Ammon's horn (tissue), 1 donor: ENCODE data around the gene OR10Z1.

Experiments
- DNase-seq: peaks from one replicate; pipeline ENCODE4 v3.0.0-alpha.2; 2016; ENCODE audit warnings: low spot score

The OR10Z1 gene, protein sequence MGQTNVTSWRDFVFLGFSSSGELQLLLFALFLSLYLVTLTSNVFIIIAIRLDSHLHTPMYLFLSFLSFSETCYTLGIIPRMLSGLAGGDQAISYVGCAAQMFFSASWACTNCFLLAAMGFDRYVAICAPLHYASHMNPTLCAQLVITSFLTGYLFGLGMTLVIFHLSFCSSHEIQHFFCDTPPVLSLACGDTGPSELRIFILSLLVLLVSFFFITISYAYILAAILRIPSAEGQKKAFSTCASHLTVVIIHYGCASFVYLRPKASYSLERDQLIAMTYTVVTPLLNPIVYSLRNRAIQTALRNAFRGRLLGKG

DNA sequence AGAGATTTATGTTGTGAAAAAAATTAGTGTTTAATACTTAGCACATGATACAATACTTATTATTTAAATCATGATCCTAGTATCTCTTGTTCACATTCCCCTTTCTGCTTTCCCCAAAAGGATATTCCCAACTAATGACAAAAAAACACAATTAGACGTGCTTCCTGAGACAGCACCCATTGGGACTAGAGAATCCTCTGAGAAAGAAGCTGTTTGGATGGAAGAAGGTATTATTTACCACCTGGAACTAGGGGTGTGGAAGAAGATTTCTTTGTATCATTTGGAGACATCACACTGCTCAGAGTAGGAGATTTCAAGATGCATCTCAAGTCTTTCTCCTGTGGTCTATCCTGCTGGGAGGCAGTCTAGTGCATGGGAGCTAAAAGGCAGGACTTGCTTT, at the start of gene OR10Z1:
TSS of gene OR10Z1 (plus strand) at position 301 of the 400 bp plus-strand sequence. CDS start 1,171 bp downstream, outside the sequence.
- no peak for DNase-seq

DNA sequence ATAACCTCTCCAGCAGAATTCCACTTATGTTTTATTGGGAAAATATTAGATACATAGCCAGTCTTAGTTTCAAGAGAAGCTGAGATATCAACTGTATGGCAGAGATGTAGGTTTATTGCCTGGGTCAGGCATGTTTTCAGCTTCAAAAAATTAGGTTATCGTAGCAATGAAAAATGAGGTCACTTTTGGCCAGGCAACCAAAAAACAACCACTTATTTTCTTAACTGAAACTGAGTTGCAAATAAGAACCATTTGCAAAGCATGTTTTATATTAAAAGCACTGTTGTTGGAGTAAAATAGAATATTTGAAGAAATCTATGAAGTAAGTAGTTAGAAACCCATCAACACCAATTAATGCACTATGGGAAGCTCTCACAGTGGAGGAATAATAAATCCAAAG, 45.4 kb upstream of the OR10Z1 start:
- no peak for DNase-seq

DNA sequence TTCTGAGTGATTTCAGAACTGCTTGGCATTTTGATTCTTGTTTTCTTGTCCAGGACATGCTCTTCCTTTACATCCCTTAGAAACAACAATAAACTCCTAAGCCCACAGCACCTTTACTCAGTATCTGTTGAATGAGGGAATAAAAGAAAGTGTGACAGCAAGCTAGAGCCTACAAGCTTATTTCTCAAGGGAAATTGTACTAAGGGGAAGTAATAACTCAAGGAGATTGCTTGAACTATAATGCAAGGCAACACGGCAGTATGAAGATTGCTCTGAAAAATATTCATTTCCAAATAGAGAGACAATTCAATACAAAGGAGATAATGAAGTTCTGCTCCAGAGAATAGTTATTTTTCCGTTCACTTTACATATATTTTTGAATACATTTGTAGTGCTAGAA, 41.2 kb upstream of the OR10Z1 start:
- DNase-seq: no peak

DNA sequence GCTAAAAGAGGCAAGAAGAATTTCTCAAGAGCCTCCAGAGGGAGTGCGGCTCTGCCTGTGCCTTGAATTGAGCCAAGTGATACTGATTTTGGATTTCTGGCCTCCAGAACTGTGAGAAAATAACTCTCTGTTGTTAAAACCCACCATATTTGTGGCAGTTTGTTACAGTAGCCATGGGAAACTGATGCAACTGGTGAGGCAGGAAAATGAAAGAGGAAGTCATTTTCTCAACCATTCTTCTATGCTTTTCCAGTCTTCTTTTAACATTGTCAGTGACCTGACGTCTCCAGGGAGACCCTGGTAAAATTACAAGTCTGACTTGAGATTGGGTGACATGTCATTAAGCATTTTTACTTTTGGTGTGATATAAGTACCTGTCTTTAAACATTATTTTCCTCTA, 40.5 kb upstream of the OR10Z1 start:
- DNase-seq: no peak

DNA sequence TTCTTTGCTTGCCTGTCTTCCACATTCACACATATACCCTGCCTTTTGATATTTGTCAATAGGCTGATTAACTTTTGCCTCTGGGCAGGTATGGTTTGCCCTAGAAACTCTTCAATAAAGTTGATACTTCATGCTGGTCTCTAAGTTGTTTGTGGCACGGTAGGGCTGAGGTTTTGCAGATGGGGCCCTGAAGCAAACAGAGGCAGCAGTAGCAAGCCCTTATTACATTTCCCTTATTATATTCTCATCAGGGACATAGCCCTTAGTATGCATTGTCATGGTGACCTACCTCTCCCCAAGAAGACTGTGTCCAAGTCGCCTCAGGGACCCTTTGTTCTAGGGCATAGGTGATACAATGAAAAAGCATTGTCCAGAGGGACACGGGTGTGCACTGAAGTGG, 34.6 kb upstream of the OR10Z1 start, which contains the start of gene OR6P1:
TSS of gene OR6P1 (minus strand) at position 101 of the 400 bp plus-strand sequence. CDS start 6,976 bp downstream, outside the sequence.
- DNase-seq: no peak

DNA sequence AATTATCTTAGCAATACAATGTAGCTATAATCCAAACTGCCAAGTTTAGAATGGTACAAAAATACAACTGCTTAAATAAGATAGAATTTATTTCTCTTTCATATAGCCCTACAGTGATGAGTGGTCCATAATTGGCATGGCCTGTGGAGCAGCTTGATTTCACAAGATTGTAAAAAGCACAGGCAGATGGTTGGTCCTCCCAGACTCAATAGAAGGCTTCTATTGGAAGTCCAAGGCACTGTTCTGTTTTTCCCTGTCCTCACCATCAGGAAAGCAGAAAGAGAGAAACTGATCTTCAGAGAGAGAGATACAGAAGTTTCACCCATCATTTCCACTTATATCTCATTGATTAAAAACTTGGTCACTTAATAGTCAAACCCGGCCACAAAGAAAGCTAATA, 32.8 kb upstream of the OR10Z1 start:
- no peak for DNase-seq

DNA sequence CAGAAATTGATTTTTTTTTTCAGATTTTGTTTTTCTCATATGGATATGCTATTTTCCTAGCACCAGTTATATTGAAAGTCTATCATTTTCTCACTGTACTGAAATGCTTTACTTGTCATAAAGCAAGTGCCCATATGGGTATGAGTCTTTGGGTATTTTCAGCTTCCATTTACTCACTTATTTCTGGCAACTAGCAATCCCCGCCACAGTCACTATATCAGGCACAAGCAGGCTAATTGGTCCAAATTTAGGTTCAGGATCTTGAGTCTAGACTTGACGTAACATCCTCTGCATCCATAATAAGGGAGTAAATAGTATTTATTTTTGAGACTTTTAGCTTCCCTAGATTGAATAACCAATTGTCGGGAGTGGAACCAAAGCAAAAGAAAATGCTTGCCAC, 27.5 kb upstream of the OR10Z1 start:
- DNase-seq: no peak

DNA sequence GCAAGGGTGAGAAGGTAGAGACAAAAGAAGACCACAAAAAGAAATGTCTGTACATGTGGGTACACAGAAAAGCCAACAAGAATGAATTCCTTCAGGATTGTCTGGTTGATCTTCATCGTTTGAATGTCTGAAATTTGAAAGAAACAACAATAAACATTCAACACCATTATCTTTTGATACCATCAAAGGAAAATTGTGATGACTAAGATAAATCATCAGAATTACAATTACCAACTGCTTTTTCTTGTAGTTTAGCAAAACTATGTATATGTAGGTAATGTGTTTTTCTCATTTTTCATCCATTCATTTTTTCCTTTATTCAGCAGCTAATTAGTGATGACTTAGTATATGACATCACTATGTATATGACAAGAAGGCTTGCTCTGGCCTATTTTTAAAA, 25.3 kb upstream of the OR10Z1 start, which contains the start of gene OR10X1:
TSS of gene OR10X1 (minus strand) at position 167 of the 400 bp plus-strand sequence. CDS start at position 167, 0 bp downstream.
- DNase-seq: no peak

DNA sequence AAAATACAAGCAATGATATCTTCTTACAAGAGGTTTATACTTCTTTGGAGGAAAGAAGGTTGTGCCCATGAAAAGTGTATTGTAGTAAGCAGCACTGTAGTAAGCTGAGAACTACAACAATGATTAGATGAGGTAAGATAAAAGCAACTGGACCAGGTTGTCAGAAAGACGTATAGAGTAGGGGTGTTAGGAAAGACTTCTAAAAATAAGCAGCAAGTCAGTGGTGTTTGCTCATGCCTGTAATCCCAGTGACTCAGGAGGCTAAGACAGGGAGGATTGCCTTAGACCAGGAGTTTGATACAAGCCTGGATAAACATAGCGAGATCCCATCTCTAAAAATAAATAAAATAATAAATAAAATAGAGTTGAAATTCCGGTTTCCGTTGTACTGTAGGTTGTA, 21.1 kb upstream of the OR10Z1 start:
- no peak for DNase-seq

DNA sequence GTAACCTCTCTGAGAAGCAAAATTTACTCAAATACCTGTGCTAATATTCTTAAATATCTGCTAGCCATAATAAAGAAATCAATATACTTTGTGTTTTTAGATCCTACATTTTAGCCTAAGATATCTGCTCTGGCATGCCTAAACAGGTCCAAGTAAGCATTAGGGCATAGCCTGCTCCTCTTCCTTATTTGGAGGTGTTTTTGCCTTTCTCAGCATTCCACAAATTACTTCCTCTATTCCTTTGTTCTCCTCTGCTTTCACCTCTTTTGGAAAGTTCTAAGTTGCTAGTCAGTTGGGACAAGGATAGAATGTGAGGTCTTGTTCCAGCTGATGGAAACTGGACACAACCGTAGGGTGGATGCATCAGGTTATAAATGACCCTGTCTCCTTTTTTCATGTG, 18.1 kb upstream of the OR10Z1 start:
- no peak for DNase-seq

DNA sequence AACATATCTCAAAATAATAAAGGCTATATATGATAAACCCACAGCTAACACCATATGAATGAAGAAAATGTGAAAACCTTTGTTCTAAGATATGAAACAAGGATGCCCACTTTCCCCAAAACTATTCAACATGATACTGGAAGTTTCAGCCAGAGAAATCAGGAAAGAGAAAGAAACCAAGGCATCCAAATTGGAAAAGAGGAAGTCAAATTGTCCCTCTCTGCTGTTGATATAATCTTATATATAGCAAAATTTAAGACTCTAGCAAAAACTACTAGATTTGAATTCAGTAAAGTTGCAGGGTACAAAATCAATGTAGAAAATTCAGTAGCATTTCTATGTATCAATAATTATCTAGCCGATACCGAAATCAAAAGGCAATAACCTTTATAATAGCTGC, 4.3 kb upstream of the OR10Z1 start:
- no peak for DNase-seq

DNA sequence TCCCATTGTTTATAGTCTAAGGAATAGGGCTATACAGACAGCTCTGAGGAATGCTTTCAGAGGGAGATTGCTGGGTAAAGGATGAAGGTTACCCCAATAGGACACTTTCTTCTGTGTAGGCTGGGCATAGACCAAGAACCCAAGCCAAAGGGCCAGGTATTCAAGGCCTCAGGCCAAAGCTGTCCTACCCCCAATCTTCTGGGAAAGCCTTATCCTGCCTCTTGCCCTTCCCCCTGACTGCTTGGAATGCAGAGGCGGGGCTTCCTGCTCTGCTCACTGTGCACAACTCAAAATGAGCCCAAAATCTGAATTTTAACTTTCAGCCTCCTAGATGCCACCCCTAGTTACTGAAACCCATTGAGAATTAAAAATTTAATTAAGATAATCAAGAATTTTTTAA, 2.2 kb downstream of the OR10Z1 start:
- DNase-seq: no peak

DNA sequence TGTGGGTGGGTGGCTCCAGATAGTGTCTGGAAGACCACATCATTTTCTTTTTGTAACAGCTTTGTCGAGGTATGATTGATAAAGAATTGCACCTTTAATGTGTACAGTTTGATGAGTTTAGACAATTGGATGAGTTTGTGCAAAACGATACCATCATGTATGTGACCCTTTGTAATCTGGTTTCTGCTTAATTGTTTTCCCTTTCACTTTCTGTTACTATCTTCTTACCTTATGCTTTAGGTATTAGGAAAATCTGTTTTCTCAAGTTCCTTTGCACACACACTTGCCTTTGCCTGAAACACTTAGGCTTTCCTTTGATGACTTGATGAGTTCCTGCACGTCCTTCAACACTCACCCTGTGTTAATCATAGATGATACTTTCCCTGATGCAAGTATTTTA, 6.8 kb downstream of the OR10Z1 start:
- DNase-seq: no peak

DNA sequence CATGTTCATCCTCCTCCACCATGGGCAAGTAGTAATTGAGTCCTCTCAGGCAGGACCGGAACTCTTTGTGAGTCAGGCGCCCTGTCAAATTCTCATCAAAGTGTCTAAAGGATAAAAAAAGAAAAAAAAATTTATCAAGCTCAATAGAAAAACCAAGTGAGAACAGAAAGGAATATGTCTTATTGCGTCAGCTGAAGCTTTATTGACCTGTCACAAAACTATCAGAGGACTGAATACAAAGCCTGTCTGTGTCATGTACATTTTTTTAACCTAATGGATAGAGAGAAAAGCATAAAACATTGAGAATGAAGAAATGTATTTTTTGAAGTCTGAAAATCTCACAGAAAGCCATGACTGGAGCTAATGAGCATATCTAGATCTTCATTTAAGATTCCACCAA, 8.7 kb downstream of the OR10Z1 start:
- DNase-seq: no peak

DNA sequence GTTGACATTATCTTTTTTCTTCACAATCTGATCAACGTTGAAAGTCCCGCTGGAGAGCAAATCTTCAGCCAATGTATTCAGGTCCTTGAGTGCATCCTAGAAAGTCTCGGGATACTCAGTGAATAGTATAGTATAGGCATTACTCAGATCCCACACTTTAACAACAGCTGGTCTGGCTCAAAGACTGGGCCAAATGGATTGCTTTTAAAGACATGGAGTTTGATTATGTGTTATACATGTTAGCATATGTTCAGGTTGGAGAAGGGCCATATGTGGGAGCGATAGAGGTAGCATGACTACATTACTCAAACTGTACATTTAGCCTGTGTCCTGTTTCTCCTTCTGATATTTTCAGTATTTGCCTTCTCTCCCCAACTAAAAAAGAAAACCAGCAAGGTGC, 33.1 kb downstream of the OR10Z1 start:
- DNase-seq: no peak

DNA sequence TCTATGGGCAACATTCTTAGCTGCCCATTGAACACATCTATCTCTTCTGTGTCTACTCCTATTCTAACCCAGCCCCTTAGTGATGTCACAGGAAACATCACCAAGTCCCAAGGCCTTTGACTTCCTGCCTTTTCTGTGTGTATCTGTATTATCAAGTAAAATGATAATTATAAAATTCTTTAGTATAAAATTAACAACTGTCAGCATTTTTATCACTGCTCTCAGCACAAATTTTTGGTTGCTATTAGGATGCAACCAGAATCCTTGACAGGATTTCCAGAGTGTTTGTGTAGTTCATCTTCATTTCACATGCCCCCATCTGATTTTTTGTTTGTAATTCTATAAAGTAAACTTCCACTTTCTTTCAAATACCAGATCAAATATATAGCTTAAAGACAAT, 33.8 kb downstream of the OR10Z1 start:
- no peak for DNase-seq

DNA sequence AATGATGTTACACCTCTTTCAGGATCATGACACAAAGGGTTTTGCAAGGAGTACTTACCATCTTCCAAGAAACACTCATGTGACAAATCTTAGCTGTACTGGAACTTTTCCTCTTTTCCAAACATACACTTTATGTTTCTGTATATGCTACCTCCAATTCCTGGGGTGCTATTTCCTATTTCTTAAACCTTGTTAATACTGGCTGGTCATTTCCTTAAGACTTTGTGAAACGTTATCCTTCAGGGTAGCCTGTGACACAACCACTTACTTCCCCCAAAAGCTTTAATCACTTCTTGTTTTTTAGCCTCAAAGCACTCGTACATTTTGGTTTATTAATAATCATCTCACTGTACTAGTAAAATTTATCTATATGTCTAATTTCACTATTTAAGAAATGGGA, 39.4 kb downstream of the OR10Z1 start:
- DNase-seq: no peak

DNA sequence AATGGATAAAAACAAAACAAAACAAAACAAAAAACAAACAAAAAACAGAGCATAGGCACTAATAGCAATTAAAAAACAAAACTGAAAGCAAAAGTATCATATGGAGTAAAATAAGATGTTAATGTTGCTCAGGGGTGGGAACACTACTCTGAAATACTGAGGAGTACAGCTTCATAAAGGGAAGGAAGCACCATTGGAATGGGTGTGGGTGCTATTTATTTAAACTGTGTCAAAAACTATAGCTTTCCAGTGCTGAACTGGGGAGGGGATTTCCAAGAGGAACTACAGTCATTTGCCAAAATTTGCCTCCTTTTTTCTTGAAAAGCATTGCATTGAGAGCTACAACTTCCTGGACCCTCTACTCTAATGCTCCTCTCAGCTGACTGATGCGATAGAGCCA, 41.4 kb downstream of the OR10Z1 start:
- DNase-seq: no peak

DNA sequence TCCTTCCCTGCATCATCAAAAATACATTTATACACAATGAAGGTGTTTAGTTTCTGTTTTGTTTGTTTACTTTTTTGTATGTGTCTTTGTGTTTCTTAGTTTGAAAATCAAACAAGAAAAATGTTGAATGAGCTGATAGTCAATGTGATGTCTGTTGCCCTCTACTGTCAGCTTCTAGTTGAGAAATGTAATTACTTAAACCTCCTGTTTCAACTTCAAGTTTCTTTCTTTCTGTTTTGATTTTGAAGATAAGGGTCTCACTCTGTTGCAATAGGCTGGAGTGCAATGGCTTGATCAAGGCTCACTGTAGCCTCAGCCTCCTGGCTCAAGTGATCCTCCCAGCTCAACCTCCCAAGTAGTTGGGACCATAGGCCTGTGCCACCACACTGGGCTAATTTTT, 44.0 kb downstream of the OR10Z1 start:
- DNase-seq: no peak

DNA sequence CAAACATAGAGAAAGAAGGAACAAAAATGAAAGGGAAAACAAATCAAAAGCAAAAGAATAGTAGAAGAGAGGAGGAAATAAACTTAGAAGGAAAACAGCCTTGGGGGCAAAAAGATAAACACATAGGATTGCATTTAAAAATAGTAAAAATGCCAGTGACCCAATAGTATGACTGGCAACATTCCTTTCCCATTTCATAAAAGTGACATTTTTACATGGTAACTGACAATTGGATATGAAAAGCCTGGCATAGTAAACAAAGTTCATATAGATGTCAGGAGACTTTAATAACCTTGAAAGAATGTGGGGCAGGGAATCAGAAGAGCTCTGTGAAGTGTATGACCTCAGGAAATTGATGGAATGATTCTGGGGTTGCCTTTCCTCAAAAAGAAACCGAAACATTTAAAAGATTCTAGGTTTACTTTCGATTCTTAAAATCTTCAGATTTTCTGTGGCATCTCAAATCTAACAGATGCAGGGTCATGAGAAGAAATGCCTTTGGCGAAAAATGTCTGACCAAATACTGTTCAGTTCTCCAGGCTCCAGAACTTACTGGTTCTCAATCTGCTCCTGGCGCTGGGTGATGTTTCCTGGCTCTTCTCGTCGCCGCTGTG, 47.8 kb downstream of the OR10Z1 start:
- DNase-seq: no peak

DNA sequence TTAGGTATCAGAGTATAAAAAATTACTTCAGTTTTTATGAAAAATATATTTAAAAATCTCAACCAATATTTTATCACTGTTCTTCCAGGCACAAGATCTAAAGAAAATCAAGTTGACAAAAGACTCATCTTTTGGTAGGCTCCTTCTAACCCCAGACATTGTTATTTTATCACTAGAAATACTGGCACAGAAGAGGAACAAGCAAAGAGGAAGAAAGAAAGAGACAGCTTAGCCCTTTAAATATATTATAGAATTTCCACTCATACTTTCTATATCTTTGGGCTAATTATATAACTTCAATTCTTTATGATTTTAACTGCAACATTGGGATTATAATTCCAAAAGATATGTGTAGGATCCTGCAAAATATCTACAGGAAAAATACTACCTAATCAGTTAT, 49.0 kb downstream of the OR10Z1 start:
- DNase-seq: no peak

DNA sequence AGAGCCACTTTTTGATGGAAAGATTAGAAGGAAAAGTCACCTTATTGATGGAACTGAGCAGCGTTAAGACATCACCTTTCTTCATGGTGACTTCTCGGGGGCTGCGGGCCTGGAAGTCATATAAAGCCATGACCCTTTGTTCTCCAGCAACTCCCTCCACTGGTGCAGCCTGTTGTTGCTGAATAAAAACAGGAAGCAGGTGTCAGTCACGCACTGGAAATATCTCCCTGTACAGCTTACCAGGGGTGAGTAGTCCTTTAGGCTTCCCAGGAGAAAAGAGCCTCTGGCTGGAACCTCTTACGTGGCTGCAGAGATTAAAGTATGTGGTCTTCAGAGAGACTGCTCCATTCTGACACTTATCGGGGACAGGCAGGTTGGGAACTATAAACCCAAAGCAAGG, 49.5 kb downstream of the OR10Z1 start:
- no peak for DNase-seq
